Gastroesophageal sphincter (tissue), 4 donors: ENCODE data around the gene MACROD2. TPM values are rescaled to one million over a fixed set of nuclear protein-coding genes. Genes with fewer than 3 reads are reported as not detected.

ENCODE experiments used
- ATAC-seq: fragments of 150-250 bp; one replicate; pipeline ENCODE4 v1.9.1; 2016; ENCODE audit warnings: mild to moderate bottlenecking, moderate library complexity
- H3K27ac ChIP-seq, 4 donors: fragments of 200-600 bp; sonication (generic) in 3 of 4; 1 replicate in 3 of 4; 2 replicates in 1 of 4; pipeline ENCODE4 v1.5.1; 2016 to 2019
- H3K27me3 ChIP-seq: fragments of 200-600 bp; sonication (generic); one replicate; pipeline ENCODE4 v1.5.1; 2019
- H3K36me3 ChIP-seq, 2 donors: fragments of 200-600 bp; sonication (generic); one replicate each; pipeline ENCODE4 v1.5.1; 2019; ENCODE audit warnings: control low read depth in 1 of 2
- H3K4me1 ChIP-seq, 3 donors: fragments of 200-600 bp; sonication (generic); 1 replicate in 2 of 3; 2 replicates in 1 of 3; pipeline ENCODE4 v1.5.1; 2016 to 2019; ENCODE audit warnings: control low read depth in 2 of 3
- H3K4me3 ChIP-seq, 2 donors: fragments of 200-600 bp; sonication (generic); one replicate each; pipeline ENCODE4 v1.5.1; 2019; ENCODE audit warnings: mild to moderate bottlenecking in 1 of 2, moderate library complexity in 1 of 2
- H3K9me3 ChIP-seq, 3 donors: fragments of 200-600 bp; sonication (generic); one replicate each; pipeline ENCODE4 v1.5.1; 2017 to 2019; ENCODE audit warnings: control low read depth in 2 of 3
- EP300 ChIP-seq: sonication (generic); formaldehyde crosslinking; IDR thresholded peaks from one replicate; pipeline ENCODE4 v1.6.1; 2017; ENCODE audit warnings: antibody characterized with exemption, mild to moderate bottlenecking
- POLR2A ChIP-seq, 2 donors: fragments of 450-650 bp; IDR thresholded peaks; one replicate each; pipeline ENCODE4 v1.6.1; 2017; ENCODE audit warnings: antibody characterized with exemption in 2 of 2, mild to moderate bottlenecking in 2 of 2, moderate library complexity in 1 of 2
- POLR2AphosphoS5 ChIP-seq: sonication (generic); formaldehyde crosslinking; IDR thresholded peaks from one replicate; pipeline ENCODE4 v1.6.1; 2017; ENCODE audit warnings: antibody characterized with exemption
- WGBS, 2 donors: methylation state at CpG; one replicate each; pipeline ENCODE4 v1.1.5; 2018; ENCODE audit warnings: low coverage in 1 of 2; 5-methylcytosine and 5-hydroxymethylcytosine counted together
- total RNA-seq, 4 donors: library from RNA; depleted of rRNA; stranded (reverse); fragments of >200 nt; gene quantifications; one replicate each; pipeline ENCODE4 v1.1.0, GENCODE V29; 2016
- TF ChIP-seq, protein P1 (sequence below), 4 experiments: fragments of 200-600 bp in 2 of 4; fragments of 450-650 bp in 2 of 4; sonication (generic) in 1 of 4; IDR thresholded peaks; one replicate each; pipeline ENCODE4 v1.5.1; 2017 to 2019; ENCODE audit warnings: antibody characterized with exemption in 4 of 4, mild to moderate bottlenecking in 2 of 4, moderate library complexity in 2 of 4

Gene MACROD2
- total RNA-seq, 4 donors from 2014 or later = 4.0 to 12.1 (median 7.4) TPM

DNA sequence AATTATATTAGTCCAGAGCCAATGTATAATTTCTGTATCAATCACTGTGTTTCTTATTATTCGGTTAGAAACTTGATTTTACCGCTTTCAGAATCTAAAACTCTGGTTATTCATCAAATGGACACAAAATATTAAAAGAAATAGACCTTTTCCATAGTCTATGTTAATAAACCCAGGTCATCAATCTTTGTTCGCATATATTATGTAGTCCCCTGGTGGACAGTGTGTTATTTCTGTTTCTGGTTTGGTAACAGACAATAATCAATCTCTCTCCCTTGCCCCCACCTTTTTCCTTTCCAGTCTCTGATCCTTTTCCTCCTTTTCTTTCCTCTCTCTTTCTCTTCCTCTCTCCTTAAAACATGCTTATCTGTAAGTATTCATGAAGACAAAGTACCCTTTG is 203.1 kb downstream of the MACROD2 start:
- Histone ChIP-seq H3K9me3 (no peaks in the 10 kb centered on the region), H3K4me3 (no peak overlapping the region), H3K27ac (no peak overlapping the region), H3K27me3 (no peaks in the 10 kb centered on the region), H3K4me1 (peaks cover 0 to 17% (median 0%) of the 10 kb centered on the region in 3 donors), H3K36me3 (no peaks in the 10 kb centered on the region)
- no peak for TF ChIP-seq EP300
- TF ChIP-seq, protein P1, sequence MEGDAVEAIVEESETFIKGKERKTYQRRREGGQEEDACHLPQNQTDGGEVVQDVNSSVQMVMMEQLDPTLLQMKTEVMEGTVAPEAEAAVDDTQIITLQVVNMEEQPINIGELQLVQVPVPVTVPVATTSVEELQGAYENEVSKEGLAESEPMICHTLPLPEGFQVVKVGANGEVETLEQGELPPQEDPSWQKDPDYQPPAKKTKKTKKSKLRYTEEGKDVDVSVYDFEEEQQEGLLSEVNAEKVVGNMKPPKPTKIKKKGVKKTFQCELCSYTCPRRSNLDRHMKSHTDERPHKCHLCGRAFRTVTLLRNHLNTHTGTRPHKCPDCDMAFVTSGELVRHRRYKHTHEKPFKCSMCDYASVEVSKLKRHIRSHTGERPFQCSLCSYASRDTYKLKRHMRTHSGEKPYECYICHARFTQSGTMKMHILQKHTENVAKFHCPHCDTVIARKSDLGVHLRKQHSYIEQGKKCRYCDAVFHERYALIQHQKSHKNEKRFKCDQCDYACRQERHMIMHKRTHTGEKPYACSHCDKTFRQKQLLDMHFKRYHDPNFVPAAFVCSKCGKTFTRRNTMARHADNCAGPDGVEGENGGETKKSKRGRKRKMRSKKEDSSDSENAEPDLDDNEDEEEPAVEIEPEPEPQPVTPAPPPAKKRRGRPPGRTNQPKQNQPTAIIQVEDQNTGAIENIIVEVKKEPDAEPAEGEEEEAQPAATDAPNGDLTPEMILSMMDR (IDR thresholded peaks at IDR 0.05) = no peak
- TF ChIP-seq POLR2A (IDR thresholded peaks at IDR 0.05) = no peak
- no peak for TF ChIP-seq POLR2AphosphoS5
- 85 to 89% methylated on average over 3 of the region's 3 CpGs for WGBS, 2 donors
- ATAC-seq = no peak

DNA sequence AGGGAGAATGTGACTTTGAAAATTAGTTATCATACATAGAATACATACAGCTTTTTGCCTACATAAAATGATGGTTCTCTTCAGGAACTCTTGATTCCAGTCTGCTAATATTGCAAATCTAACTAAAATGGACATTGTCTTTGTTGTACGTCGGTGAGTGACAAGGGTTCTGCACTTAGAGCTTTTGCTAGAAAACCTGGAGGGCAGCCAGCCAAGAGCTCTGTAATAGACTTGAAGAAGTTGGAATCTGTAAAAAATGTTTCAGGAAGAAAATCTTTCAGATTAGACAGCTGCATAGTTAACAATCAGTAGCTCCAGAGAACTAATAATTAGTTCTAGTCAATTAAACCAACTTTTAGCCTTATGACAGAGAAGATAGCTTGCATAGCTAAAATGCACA is 203.8 kb downstream of the MACROD2 start:
- no peak for TF ChIP-seq EP300
- TF ChIP-seq, protein P1 (IDR thresholded peaks at IDR 0.05) = no peak
- no peak for TF ChIP-seq POLR2AphosphoS5
- TF ChIP-seq POLR2A (IDR thresholded peaks at IDR 0.05) = no peak
- no peak overlapping the region for H3K4me3 ChIP-seq
- ATAC-seq = no peak
- H3K36me3 ChIP-seq = no peaks in the 10 kb centered on the region
- WGBS, 2 donors = 58 to 74% methylated on average over 2 of the region's 2 CpGs
- peaks cover 0 to 17% (median 0%) of the 10 kb centered on the region in 3 donors for H3K4me1 ChIP-seq
- no peaks in the 10 kb centered on the region for H3K27me3 ChIP-seq
- no peaks in the 10 kb centered on the region for H3K9me3 ChIP-seq
- H3K27ac ChIP-seq = no peak overlapping the region

- TF ChIP-seq EP300 (no peak), POLR2A (IDR thresholded peaks at IDR 0.05) (no peak), POLR2AphosphoS5 (no peak)
- TF ChIP-seq, protein P1 (IDR thresholded peaks at IDR 0.05) = no peak
- Histone ChIP-seq H3K36me3 (no peaks in the 10 kb centered on the region), H3K9me3 (no peaks in the 10 kb centered on the region), H3K27ac (no peak overlapping the region), H3K27me3 (no peaks in the 10 kb centered on the region), H3K4me1 (no peaks in the 10 kb centered on the region), H3K4me3 (no peak overlapping the region)
- WGBS, 2 donors = no CpG with 5 or more reads among the region's 2 CpGs
- peak; percentile 16 for ATAC-seq
Measured at GRCh38 chr20:14203657-14204056, 208.3 kb downstream of the MACROD2 start.

GRCh38 chr20:14207591-14207990 is 212.3 kb downstream of the MACROD2 start:
- TF ChIP-seq, protein P1 (IDR thresholded peaks at IDR 0.05) = no peak
- TF ChIP-seq POLR2AphosphoS5 (no peak), POLR2A (IDR thresholded peaks at IDR 0.05) (no peak), EP300 (no peak)
- WGBS, 2 donors = 36 to 57% methylated on average over 4 of the region's 4 CpGs
- Histone ChIP-seq H3K36me3 (no peaks in the 10 kb centered on the region), H3K27ac (no peak overlapping the region), H3K9me3 (no peaks in the 10 kb centered on the region), H3K4me1 (no peaks in the 10 kb centered on the region), H3K4me3 (no peak overlapping the region), H3K27me3 (no peaks in the 10 kb centered on the region)
- no peak for ATAC-seq

- Histone ChIP-seq H3K9me3 (no peaks in the 10 kb centered on the region), H3K27me3 (no peaks in the 10 kb centered on the region), H3K4me1 (no peaks in the 10 kb centered on the region), H3K4me3 (no peak overlapping the region), H3K36me3 (no peaks in the 10 kb centered on the region), H3K27ac (no peak overlapping the region)
- ATAC-seq = no peak
- 91 to 93% methylated on average over 1 of the region's 1 CpG for WGBS, 2 donors
- TF ChIP-seq, protein P1 (IDR thresholded peaks at IDR 0.05) = no peak
Measured at GRCh38 chr20:14208956-14209355, 213.6 kb downstream of the MACROD2 start.
